WTC11 (cell line): ENCODE results near the gene CPD. TPM values are rescaled to one million over a fixed set of nuclear protein-coding genes. Genes with fewer than 3 reads are reported as not detected.

Source experiments
- ARID4B ChIP-seq: sonication (generic); formaldehyde crosslinking; IDR thresholded peaks from 2 replicates; pipeline ENCODE4 v1.8.0; 2023; ENCODE audit warnings: missing genetic modification reagents, mild to moderate bottlenecking, borderline replicate concordance
- CTCF ChIP-seq: fragments of 200-600 bp; IDR thresholded peaks from 2 replicates; pipeline ENCODE4 v1.8.0; 2022; ENCODE audit warnings: antibody characterized with exemption
- ERG ChIP-seq: fragments of 250-450 bp; sonication (Bioruptor Pico); IDR thresholded peaks from 2 replicates; pipeline ENCODE4 v1.8.0; 2021; ENCODE audit warnings: mild to moderate bottlenecking
- ETV6 ChIP-seq: sonication (generic); formaldehyde crosslinking; IDR thresholded peaks from 2 replicates; pipeline ENCODE4 v1.8.1; 2022; ENCODE audit warnings: mild to moderate bottlenecking, missing genetic modification reagents
- FOXJ3 ChIP-seq: sonication (generic); formaldehyde crosslinking; IDR thresholded peaks from 2 replicates; pipeline ENCODE4 v1.9.0; 2021; ENCODE audit warnings: missing genetic modification reagents, mild to moderate bottlenecking, borderline replicate concordance
- FOXP4 ChIP-seq: sonication (generic); formaldehyde crosslinking; IDR thresholded peaks from 2 replicates; pipeline ENCODE4 v1.8.0; 2022; ENCODE audit warnings: mild to moderate bottlenecking, missing genetic modification reagents
- GRHL2 ChIP-seq: fragments of 250-450 bp; sonication (Bioruptor Pico); IDR thresholded peaks from 2 replicates; pipeline ENCODE4 v1.8.0; 2022; ENCODE audit warnings: mild to moderate bottlenecking, moderate library complexity; ENCODE audit not compliant: insufficient replicate concordance, severe bottlenecking
- NR1H2 ChIP-seq: sonication (generic); formaldehyde crosslinking; IDR thresholded peaks from 2 replicates; pipeline ENCODE4 v1.9.0; 2021; ENCODE audit warnings: mild to moderate bottlenecking, moderate library complexity, missing genetic modification reagents
- PREB ChIP-seq: sonication (generic); formaldehyde crosslinking; IDR thresholded peaks from 2 replicates; pipeline ENCODE4 v1.8.1; 2022; ENCODE audit warnings: mild to moderate bottlenecking, missing genetic modification reagents, moderate library complexity, borderline replicate concordance
- RORB ChIP-seq: fragments of 250-450 bp; sonication (Bioruptor Pico); IDR thresholded peaks from 2 replicates; pipeline ENCODE4 v1.9.0; 2021; ENCODE audit warnings: mild to moderate bottlenecking
- STAT6 ChIP-seq: sonication (generic); formaldehyde crosslinking; conservative IDR thresholded peaks from 2 replicates; pipeline ENCODE4 v1.8.1; 2023; ENCODE audit warnings: mild to moderate bottlenecking, low read depth, missing genetic modification reagents, moderate library complexity
- TEAD4 ChIP-seq: sonication (generic); formaldehyde crosslinking; IDR thresholded peaks from 2 replicates; pipeline ENCODE4 v1.8.0; 2022; ENCODE audit warnings: mild to moderate bottlenecking, missing genetic modification reagents
- TP53 ChIP-seq: sonication (generic); formaldehyde crosslinking; IDR thresholded peaks from 2 replicates; pipeline ENCODE4 v1.8.1; 2023; ENCODE audit warnings: mild to moderate bottlenecking, missing genetic modification reagents
- ZNF425 ChIP-seq: fragments of 250-450 bp; sonication (Bioruptor Pico); conservative IDR thresholded peaks from 2 replicates; pipeline ENCODE4 v1.9.0; 2021; ENCODE audit warnings: mild to moderate bottlenecking
- ZNF512 ChIP-seq: sonication (generic); formaldehyde crosslinking; IDR thresholded peaks from 2 replicates; pipeline ENCODE4 v1.8.1; 2022; ENCODE audit warnings: missing genetic modification reagents, borderline replicate concordance
- ZNF671 ChIP-seq: fragments of 250-450 bp; sonication (Bioruptor Pico); IDR thresholded peaks from 2 replicates; pipeline ENCODE4 v1.8.0; 2021; ENCODE audit warnings: mild to moderate bottlenecking
- ZSCAN18 ChIP-seq: fragments of 250-450 bp; sonication (Bioruptor Pico); IDR thresholded peaks from 2 replicates; pipeline ENCODE4 v2.1.2; 2022; ENCODE audit warnings: mild to moderate bottlenecking, moderate library complexity
- total RNA-seq: library from RNA; stranded (reverse); gene quantifications from 3 replicates; pipeline ENCODE4 v1.2.3, GENCODE V29; 2021

Gene CPD
- total RNA-seq, 1 experiment from 2014 or later = 36.1 TPM

- TF ChIP-seq ARID4B (CRISPR knock-in tag) (0 out of 2 replicates have a peak, but pooled peaks have one; percentile 43), STAT6 (CRISPR knock-in tag) (no peak), GRHL2 (CRISPR knock-in tag) (no peak), TP53 (CRISPR knock-in tag) (no peak), FOXJ3 (no peak), NR1H2 (CRISPR knock-in tag) (no peak), ZNF671 (CRISPR knock-in tag) (no peak), ETV6 (CRISPR knock-in tag) (no peak), ZNF425 (CRISPR knock-in tag) (no peak), ZNF512 (0 out of 2 replicates have a peak, but pooled peaks have one; percentile 61), TEAD4 (CRISPR knock-in tag) (no peak), RORB (no peak), PREB (CRISPR knock-in tag) (no peak), FOXP4 (peak; percentile 85; the same call in 1 of the 2 replicates), CTCF (no peak), ERG (no peak), ZSCAN18 (no peak)
These were observed 394 bp upstream of the CPD start (continued) for GRCh38 chr17:30378241-30378824.
